GM12878 (cell line): ENCODE data around the gene CHURC1. TPM values are rescaled to one million over a fixed set of nuclear protein-coding genes. Genes with fewer than 3 reads are reported as not detected.

Experiments
- BCLAF1 ChIP-seq: fragments of 450-650 bp; IDR thresholded peaks from 2 replicates; pipeline ENCODE4 v1.6.1; 2017; ENCODE audit warnings: antibody characterized with exemption, mild to moderate bottlenecking, moderate library complexity
- CBFB ChIP-seq: IDR thresholded peaks from 2 replicates; pipeline ENCODE4 v1.6.1; 2016; ENCODE audit warnings: antibody characterized with exemption, low read depth
- E4F1 ChIP-seq: fragments of 450-650 bp; IDR thresholded peaks from 2 replicates; pipeline ENCODE4 v1.6.1; 2018; ENCODE audit warnings: borderline replicate concordance, mild to moderate bottlenecking; ENCODE audit not compliant: partially characterized antibody
- FOS ChIP-seq: IDR thresholded peaks from 3 replicates; pipeline ENCODE4 v1.6.1; 2011; ENCODE audit warnings: borderline replicate concordance; ENCODE audit not compliant: insufficient read length; ENCODE audit errors: extremely low read depth
- GATAD2B ChIP-seq: fragments of 450-650 bp; conservative IDR thresholded peaks from 2 replicates; pipeline ENCODE4 v1.6.1; 2017; ENCODE audit warnings: low read depth, mild to moderate bottlenecking, moderate library complexity
- IRF3 ChIP-seq: fragments of 450-650 bp; IDR thresholded peaks from 2 replicates; pipeline ENCODE4 v1.6.1; 2014; ENCODE audit warnings: mild to moderate bottlenecking
- JUNB ChIP-seq: IDR thresholded peaks from 2 replicates; pipeline ENCODE4 v1.6.1; 2016; ENCODE audit warnings: antibody characterized with exemption, mild to moderate bottlenecking
- KAT2A ChIP-seq: conservative IDR thresholded peaks from 2 replicates; pipeline ENCODE4 v1.6.1; 2011; ENCODE audit warnings: low read depth, low read length; ENCODE audit not compliant: control insufficient read depth
- POLR2A ChIP-seq: IDR thresholded peaks from 2 replicates; pipeline ENCODE4 v1.6.1; 2011; ENCODE audit warnings: low read depth, mild to moderate bottlenecking, low read length
- SREBF1 ChIP-seq: IDR thresholded peaks from 2 replicates; pipeline ENCODE4 v1.6.1; 2012; ENCODE audit warnings: mild to moderate bottlenecking, low read length
- STAT1 ChIP-seq: fragments of 450-650 bp; conservative IDR thresholded peaks from 2 replicates; pipeline ENCODE4 v1.6.1; 2014; ENCODE audit warnings: antibody characterized with exemption, mild to moderate bottlenecking
- TARDBP ChIP-seq: IDR thresholded peaks from 2 replicates; pipeline ENCODE4 v1.6.1; 2016; ENCODE audit warnings: borderline replicate concordance
- USF1 ChIP-seq: IDR thresholded peaks from 2 replicates; pipeline ENCODE4 v1.6.1; 2011; ENCODE audit warnings: borderline replicate concordance, low read depth, mild to moderate bottlenecking, moderate library complexity, mixed read lengths, low read length; ENCODE audit not compliant: insufficient read depth; ENCODE audit errors: extremely low read length
- ZNF24 ChIP-seq: fragments of 450-650 bp; IDR thresholded peaks from 2 replicates; pipeline ENCODE4 v1.6.1; 2017; ENCODE audit warnings: antibody characterized with exemption, mild to moderate bottlenecking
- polyA plus RNA-seq, 11 experiments: library from polyadenylated mRNA; depleted of rRNA in 4 of 11; unstranded in 6 of 11; stranded (reverse) in 5 of 11; fragments of >200 nt; fragmentation: Nextera tagmentation in 4 of 11; fragmentation: Illumina TruSeq in 1 of 11; extraction: Ambion mirVana in 4 of 11; extraction: Trizol in 1 of 11; gene quantifications; 1 replicate in 1 of 11; 2 replicates in 10 of 11; pipeline versions ENCODE4 v1.2.1 to v1.2.3, GENCODE V29; 2011 to 2016; ENCODE audit warnings: inconsistent platforms in 2 of 11, missing spikeins in 2 of 11, low read depth in 1 of 11
- total RNA-seq, 4 experiments: library from RNA; depleted of rRNA in 3 of 4; stranded (reverse); fragments of >200 nt in 3 of 4; fragmentation: Illumina TruSeq in 1 of 4; extraction: Trizol in 1 of 4; gene quantifications; 2 replicates each; pipeline versions ENCODE4 v1.2.1 to v1.2.3, GENCODE V29; 2013 to 2021
- TF ChIP-seq, protein P1 (sequence below): fragments of 450-650 bp; conservative IDR thresholded peaks from 2 replicates; pipeline ENCODE4 v1.6.1; 2017; ENCODE audit warnings: mild to moderate bottlenecking, moderate library complexity
- TF ChIP-seq, protein P2 (sequence below): fragments of 450-650 bp; IDR thresholded peaks from 2 replicates; pipeline ENCODE4 v1.6.1; 2016; ENCODE audit warnings: mild to moderate bottlenecking

CHURC1 gene
- total and polyA plus RNA-seq, 10 of the 15 experiments (the other 5 are each of a cell fraction or from before 2014, with no cell fraction given), result 41.0 to 421 (median 140) TPM

- TF ChIP-seq BCLAF1, result no peak
- TF ChIP-seq TARDBP, result 0 out of 2 replicates have a peak, but pooled peaks have one; percentile 23
- no peak; the same call in 1 of the 2 replicates for TF ChIP-seq JUNB
- TF ChIP-seq, protein P1, sequence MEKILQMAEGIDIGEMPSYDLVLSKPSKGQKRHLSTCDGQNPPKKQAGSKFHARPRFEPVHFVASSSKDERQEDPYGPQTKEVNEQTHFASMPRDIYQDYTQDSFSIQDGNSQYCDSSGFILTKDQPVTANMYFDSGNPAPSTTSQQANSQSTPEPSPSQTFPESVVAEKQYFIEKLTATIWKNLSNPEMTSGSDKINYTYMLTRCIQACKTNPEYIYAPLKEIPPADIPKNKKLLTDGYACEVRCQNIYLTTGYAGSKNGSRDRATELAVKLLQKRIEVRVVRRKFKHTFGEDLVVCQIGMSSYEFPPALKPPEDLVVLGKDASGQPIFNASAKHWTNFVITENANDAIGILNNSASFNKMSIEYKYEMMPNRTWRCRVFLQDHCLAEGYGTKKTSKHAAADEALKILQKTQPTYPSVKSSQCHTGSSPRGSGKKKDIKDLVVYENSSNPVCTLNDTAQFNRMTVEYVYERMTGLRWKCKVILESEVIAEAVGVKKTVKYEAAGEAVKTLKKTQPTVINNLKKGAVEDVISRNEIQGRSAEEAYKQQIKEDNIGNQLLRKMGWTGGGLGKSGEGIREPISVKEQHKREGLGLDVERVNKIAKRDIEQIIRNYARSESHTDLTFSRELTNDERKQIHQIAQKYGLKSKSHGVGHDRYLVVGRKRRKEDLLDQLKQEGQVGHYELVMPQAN, result peak; percentile 92
- peak; percentile 95 for TF ChIP-seq CBFB
- peak; percentile 96 for TF ChIP-seq POLR2A
- TF ChIP-seq, protein P2, sequence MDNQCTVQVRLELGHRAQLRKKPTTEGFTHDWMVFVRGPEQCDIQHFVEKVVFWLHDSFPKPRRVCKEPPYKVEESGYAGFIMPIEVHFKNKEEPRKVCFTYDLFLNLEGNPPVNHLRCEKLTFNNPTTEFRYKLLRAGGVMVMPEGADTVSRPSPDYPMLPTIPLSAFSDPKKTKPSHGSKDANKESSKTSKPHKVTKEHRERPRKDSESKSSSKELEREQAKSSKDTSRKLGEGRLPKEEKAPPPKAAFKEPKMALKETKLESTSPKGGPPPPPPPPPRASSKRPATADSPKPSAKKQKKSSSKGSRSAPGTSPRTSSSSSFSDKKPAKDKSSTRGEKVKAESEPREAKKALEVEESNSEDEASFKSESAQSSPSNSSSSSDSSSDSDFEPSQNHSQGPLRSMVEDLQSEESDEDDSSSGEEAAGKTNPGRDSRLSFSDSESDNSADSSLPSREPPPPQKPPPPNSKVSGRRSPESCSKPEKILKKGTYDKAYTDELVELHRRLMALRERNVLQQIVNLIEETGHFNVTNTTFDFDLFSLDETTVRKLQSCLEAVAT, result peak; percentile 82
- TF ChIP-seq FOS, result no peak
- peak; percentile 57 for TF ChIP-seq E4F1
- TF ChIP-seq GATAD2B, result peak; percentile 97
- TF ChIP-seq IRF3, result no peak
- no peak for TF ChIP-seq SREBF1
- no peak for TF ChIP-seq USF1
- TF ChIP-seq STAT1, result peak; percentile 89
- no peak for TF ChIP-seq KAT2A
- TF ChIP-seq ZNF24, result no peak
Measured at GRCh38 chr14:64914237-64915028, at the start of gene CHURC1 (continued).
